ENCODE measurements around the gene OVOL1. TPM values are rescaled to one million over a fixed set of nuclear protein-coding genes. Genes with fewer than 3 reads are reported as not detected.

OVOL1 gene
- total RNA-seq, 1 donor from 2014 or later = 0.36 TPM

- peak; percentile 78 for DNase-seq (ENCODE audit: low spot score)
- Mint-ChIP-seq H3K27ac (peak overlapping the region; percentile 91), H3K9me3 (no peaks in the 10 kb centered on the region), H3K4me1 (ENCODE audit: low read depth) (peaks cover 28% of the 10 kb centered on the region), H3K27me3 (ENCODE audit: insufficient read depth) (peaks cover 21% of the 10 kb centered on the region), H3K4me3 (peak overlapping the region; percentile 88), H3K36me3 (ENCODE audit: low read depth) (peaks cover 3% of the 10 kb centered on the region)
- intact Hi-C loops (cut with micrococcal nuclease) = loop anchor here (1.0 kb wide), 6 partner anchors 11 to 222 kb away; partner anchors contain the start of genes BANF1, EIF1AD, KAT5 and MUS81
These were observed 6.7 kb upstream of the OVOL1 start for GRCh38 chr11:65779919-65780769.

GRCh38 chr11:65780770-65781151 is 6.1 kb upstream of the OVOL1 start, which contains the start of gene AP5B1:
TSS of gene AP5B1 (minus strand) at chr11:65780976. CDS start at chr11:65780591, 385 bp downstream.
- Mint-ChIP-seq H3K4me3 (peak within 1 kb of the TSS; percentile 88), H3K9me3 (no peaks in the 10 kb centered on the region), H3K27me3 (ENCODE audit: insufficient read depth) (peaks cover 27% of the 10 kb centered on the region), H3K4me1 (ENCODE audit: low read depth) (peaks cover 34% of the 10 kb centered on the region), H3K36me3 (ENCODE audit: low read depth) (peaks cover 3% of the 10 kb centered on the region), H3K27ac (peak within 1 kb of the TSS; percentile 91)
- intact Hi-C loops (cut with micrococcal nuclease) = loop anchor here (1.0 kb wide), 6 partner anchors 11 to 222 kb away; partner anchors contain the start of genes BANF1, EIF1AD, KAT5 and MUS81
- DNase-seq (ENCODE audit: low spot score) = peak; percentile 61

- Mint-ChIP-seq H3K27me3 (ENCODE audit: insufficient read depth) (peaks cover 30% of the 10 kb centered on the region), H3K4me1 (ENCODE audit: low read depth) (peaks cover 30% of the 10 kb centered on the region), H3K27ac (no peak overlapping the region), H3K36me3 (ENCODE audit: low read depth) (peaks cover 2% of the 10 kb centered on the region), H3K9me3 (no peaks in the 10 kb centered on the region), H3K4me3 (no peak overlapping the region)
- intact Hi-C loops (cut with micrococcal nuclease) = no loop called here
- no peak for DNase-seq (ENCODE audit: low spot score)
These were observed 5.5 kb upstream of the OVOL1 start for GRCh38 chr11:65781152-65781961.

GRCh38 chr11:65781962-65782815 is 4.7 kb upstream of the OVOL1 start:
- Mint-ChIP-seq H3K27me3 (ENCODE audit: insufficient read depth) (peaks cover 35% of the 10 kb centered on the region), H3K27ac (peak overlapping the region; percentile 34), H3K4me3 (peak overlapping the region; percentile 65), H3K4me1 (ENCODE audit: low read depth) (peaks cover 21% of the 10 kb centered on the region), H3K36me3 (ENCODE audit: low read depth) (peaks cover 1% of the 10 kb centered on the region), H3K9me3 (no peaks in the 10 kb centered on the region)
- intact Hi-C loops (cut with micrococcal nuclease) = no loop called here
- no peak for DNase-seq (ENCODE audit: low spot score)

GRCh38 chr11:65782816-65783228 is 4.0 kb upstream of the OVOL1 start:
- DNase-seq (ENCODE audit: low spot score) = no peak
- H3K27ac Mint-ChIP-seq = no peak overlapping the region
- no peaks in the 10 kb centered on the region for H3K36me3 Mint-ChIP-seq (ENCODE audit: low read depth)
- peaks cover 19% of the 10 kb centered on the region for H3K4me1 Mint-ChIP-seq (ENCODE audit: low read depth)
- peak overlapping the region; percentile 65 for H3K4me3 Mint-ChIP-seq
- intact Hi-C loops (cut with micrococcal nuclease) = no loop called here
- no peaks in the 10 kb centered on the region for H3K9me3 Mint-ChIP-seq
- peaks cover 37% of the 10 kb centered on the region for H3K27me3 Mint-ChIP-seq (ENCODE audit: insufficient read depth)

- Mint-ChIP-seq H3K4me1 (ENCODE audit: low read depth) (peaks cover 24% of the 10 kb centered on the region), H3K9me3 (no peaks in the 10 kb centered on the region), H3K4me3 (peak overlapping the region; percentile 57), H3K36me3 (ENCODE audit: low read depth) (no peaks in the 10 kb centered on the region), H3K27me3 (ENCODE audit: insufficient read depth) (peaks cover 53% of the 10 kb centered on the region), H3K27ac (no peak overlapping the region)
- intact Hi-C loops (cut with micrococcal nuclease) = no loop called here
- DNase-seq (ENCODE audit: low spot score) = no peak
These were observed 1.4 kb upstream of the OVOL1 start for GRCh38 chr11:65785319-65786007.

- H3K27ac Mint-ChIP-seq = no peak overlapping the region
- H3K9me3 Mint-ChIP-seq = no peaks in the 10 kb centered on the region
- H3K27me3 Mint-ChIP-seq (ENCODE audit: insufficient read depth) = peaks cover 53% of the 10 kb centered on the region
- DNase-seq (ENCODE audit: low spot score) = no peak
- peak overlapping the region; percentile 57 for H3K4me3 Mint-ChIP-seq
- no peaks in the 10 kb centered on the region for H3K36me3 Mint-ChIP-seq (ENCODE audit: low read depth)
- peaks cover 24% of the 10 kb centered on the region for H3K4me1 Mint-ChIP-seq (ENCODE audit: low read depth)
- intact Hi-C loops (cut with micrococcal nuclease) = no loop called here
These were observed 666 bp upstream of the OVOL1 start for GRCh38 chr11:65786008-65786785.

- Mint-ChIP-seq H3K27me3 (ENCODE audit: insufficient read depth) (peaks cover 48% of the 10 kb centered on the region), H3K27ac (peak overlapping the region; percentile 84), H3K9me3 (no peaks in the 10 kb centered on the region), H3K4me1 (ENCODE audit: low read depth) (peaks cover 28% of the 10 kb centered on the region), H3K36me3 (ENCODE audit: low read depth) (no peaks in the 10 kb centered on the region), H3K4me3 (peak overlapping the region; percentile 79)
- intact Hi-C loops (cut with micrococcal nuclease) = no loop called here
- no peak for DNase-seq (ENCODE audit: low spot score)
These were observed 1.1 kb downstream of the OVOL1 start for GRCh38 chr11:65787649-65788622.

- intact Hi-C loops (cut with micrococcal nuclease) = no loop called here
- Mint-ChIP-seq H3K4me3 (no peak overlapping the region), H3K27ac (no peak overlapping the region), H3K36me3 (ENCODE audit: low read depth) (no peaks in the 10 kb centered on the region), H3K9me3 (no peaks in the 10 kb centered on the region), H3K27me3 (ENCODE audit: insufficient read depth) (peaks cover 43% of the 10 kb centered on the region), H3K4me1 (ENCODE audit: low read depth) (peaks cover 27% of the 10 kb centered on the region)
- no peak for DNase-seq (ENCODE audit: low spot score)
These were observed 2.0 kb downstream of the OVOL1 start for GRCh38 chr11:65788821-65789220.

GRCh38 chr11:65789230-65790103 is 2.6 kb downstream of the OVOL1 start:
- H3K4me3 Mint-ChIP-seq = no peak overlapping the region
- H3K27ac Mint-ChIP-seq = no peak overlapping the region
- H3K4me1 Mint-ChIP-seq (ENCODE audit: low read depth) = peaks cover 27% of the 10 kb centered on the region
- H3K9me3 Mint-ChIP-seq = no peaks in the 10 kb centered on the region
- no peaks in the 10 kb centered on the region for H3K36me3 Mint-ChIP-seq (ENCODE audit: low read depth)
- DNase-seq (ENCODE audit: low spot score) = no peak
- intact Hi-C loops (cut with micrococcal nuclease) = no loop called here
- peaks cover 38% of the 10 kb centered on the region for H3K27me3 Mint-ChIP-seq (ENCODE audit: insufficient read depth)
